Liver (tissue), 3 donors: Measurements from ENCODE around the gene CNOT10.

Source experiments
- EGR1 ChIP-seq, 2 donors: IDR thresholded peaks; 2 replicates each; pipeline ENCODE4 v1.6.1; 2016 to 2018; ENCODE audit warnings: antibody characterized with exemption in 2 of 2, low read depth in 2 of 2
- FOXA1 ChIP-seq: IDR thresholded peaks from 2 replicates; pipeline ENCODE4 v1.6.1; 2016; ENCODE audit warnings: antibody characterized with exemption
- FOXA2 ChIP-seq: IDR thresholded peaks from 2 replicates; pipeline ENCODE4 v1.6.1; 2016; ENCODE audit warnings: antibody characterized with exemption
- JUND ChIP-seq, 2 donors: IDR thresholded peaks; 2 replicates each; pipeline ENCODE4 v1.6.1; 2016; ENCODE audit warnings: antibody characterized with exemption in 2 of 2
- RAD21 ChIP-seq, 2 donors: IDR thresholded peaks; 2 replicates each; pipeline ENCODE4 v1.6.1; 2016; ENCODE audit warnings: antibody characterized with exemption in 2 of 2, mild to moderate bottlenecking in 2 of 2
- RXRA ChIP-seq, 2 donors: IDR thresholded peaks; 2 replicates each; pipeline ENCODE4 v1.6.1; 2017 to 2018; ENCODE audit warnings: antibody characterized with exemption in 2 of 2, mild to moderate bottlenecking in 1 of 2
- YY1 ChIP-seq: IDR thresholded peaks from 2 replicates; pipeline ENCODE4 v1.6.1; 2016; ENCODE audit warnings: antibody characterized with exemption, mild to moderate bottlenecking
- ZBTB33 ChIP-seq: IDR thresholded peaks from 2 replicates; pipeline ENCODE4 v1.6.1; 2016; ENCODE audit warnings: antibody characterized with exemption
- TF ChIP-seq, protein P1 (sequence below): fragments of 150-350 bp; IDR thresholded peaks from 2 replicates; pipeline ENCODE4 v1.5.1; 2017; ENCODE audit warnings: improper control_type of control experiment, low read depth, low read length; ENCODE audit not compliant: missing input control
- TF ChIP-seq, protein P2 (sequence below): IDR thresholded peaks from 2 replicates; pipeline ENCODE4 v1.6.1; 2016; ENCODE audit warnings: antibody characterized with exemption
- donor health status: healthy.
- donor health status: healthy.

- no peak for TF ChIP-seq YY1
- TF ChIP-seq, protein P1, sequence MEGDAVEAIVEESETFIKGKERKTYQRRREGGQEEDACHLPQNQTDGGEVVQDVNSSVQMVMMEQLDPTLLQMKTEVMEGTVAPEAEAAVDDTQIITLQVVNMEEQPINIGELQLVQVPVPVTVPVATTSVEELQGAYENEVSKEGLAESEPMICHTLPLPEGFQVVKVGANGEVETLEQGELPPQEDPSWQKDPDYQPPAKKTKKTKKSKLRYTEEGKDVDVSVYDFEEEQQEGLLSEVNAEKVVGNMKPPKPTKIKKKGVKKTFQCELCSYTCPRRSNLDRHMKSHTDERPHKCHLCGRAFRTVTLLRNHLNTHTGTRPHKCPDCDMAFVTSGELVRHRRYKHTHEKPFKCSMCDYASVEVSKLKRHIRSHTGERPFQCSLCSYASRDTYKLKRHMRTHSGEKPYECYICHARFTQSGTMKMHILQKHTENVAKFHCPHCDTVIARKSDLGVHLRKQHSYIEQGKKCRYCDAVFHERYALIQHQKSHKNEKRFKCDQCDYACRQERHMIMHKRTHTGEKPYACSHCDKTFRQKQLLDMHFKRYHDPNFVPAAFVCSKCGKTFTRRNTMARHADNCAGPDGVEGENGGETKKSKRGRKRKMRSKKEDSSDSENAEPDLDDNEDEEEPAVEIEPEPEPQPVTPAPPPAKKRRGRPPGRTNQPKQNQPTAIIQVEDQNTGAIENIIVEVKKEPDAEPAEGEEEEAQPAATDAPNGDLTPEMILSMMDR = no peak
- TF ChIP-seq ZBTB33 = no peak
- TF ChIP-seq, protein P2, sequence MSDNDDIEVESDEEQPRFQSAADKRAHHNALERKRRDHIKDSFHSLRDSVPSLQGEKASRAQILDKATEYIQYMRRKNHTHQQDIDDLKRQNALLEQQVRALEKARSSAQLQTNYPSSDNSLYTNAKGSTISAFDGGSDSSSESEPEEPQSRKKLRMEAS = no peak
- no peak for TF ChIP-seq FOXA1
- no peak for TF ChIP-seq JUND (IDR thresholded peaks at IDR 0.05)
- no peak for TF ChIP-seq EGR1 (IDR thresholded peaks at IDR 0.05; ENCODE audit: low read depth in 2 of 2)
- no peak for TF ChIP-seq RAD21 (IDR thresholded peaks at IDR 0.05)
- TF ChIP-seq RXRA (IDR thresholded peaks at IDR 0.05) = no peak
- TF ChIP-seq FOXA2 = no peak
These were observed 72.8 kb downstream of the CNOT10 start for GRCh38 chr3:32757618-32758374.
